ENCODE data around the gene CAMK2D. TPM values are rescaled to one million over a fixed set of nuclear protein-coding genes. Genes with fewer than 3 reads are reported as not detected.

Gene CAMK2D
- total RNA-seq, 1 experiment from 2014 or later = 9.0 TPM

- Mint-ChIP-seq H3K36me3 (ENCODE audit: insufficient read depth in 1 of 3, low read depth in 3 of 3) (peaks cover 7 to 16% (median 14%) of the 10 kb centered on the region in 3 experiments), H3K9me3 (peaks cover 8 to 11% of the 10 kb centered on the region in 2 experiments; a peak in 4 of 5 replicates), H3K4me1 (peaks cover 16 to 19% of the 10 kb centered on the region in 2 experiments), H3K27ac (no peak overlapping the region), H3K4me3 (no peak overlapping the region), H3K27me3 (ENCODE audit: low read depth) (no peaks in the 10 kb centered on the region; the same call in 1 of the 2 replicates)
- no peak overlapping the region for H2AK5ac ChIP-seq (ENCODE audit: insufficient read length, low read length)
- no peaks in the 10 kb centered on the region for H3K4me1 ChIP-seq (ENCODE audit: insufficient read depth, low read length)
- no peak overlapping the region for H3K23ac ChIP-seq (ENCODE audit: insufficient read length, low read depth, low read length)
- no peak overlapping the region for H4K5ac ChIP-seq (ENCODE audit: insufficient read length, low read depth, low read length)
- H3K14ac ChIP-seq (ENCODE audit: insufficient read depth, low read length) = no peak overlapping the region
- H2AFZ ChIP-seq (ENCODE audit: low read length) = no peak overlapping the region
- H4K20me1 ChIP-seq (ENCODE audit: control insufficient read depth, insufficient read depth, insufficient read length) = no peaks in the 10 kb centered on the region
- TF ChIP-seq CTCF (conservative IDR thresholded peaks at IDR 0.05) = no peak
- H4K91ac ChIP-seq (ENCODE audit: insufficient read length, low read depth, low read length) = no peak overlapping the region
- H3T11ph ChIP-seq (ENCODE audit: low read length) = no peak overlapping the region
- no peaks in the 10 kb centered on the region for H3K27me3 ChIP-seq (ENCODE audit: insufficient read depth, low read length)
- H3K27ac ChIP-seq (ENCODE audit: insufficient read length, low read depth, low read length) = no peak overlapping the region
- H2BK5ac ChIP-seq (ENCODE audit: insufficient read length, low read length) = no peak overlapping the region
- no peak overlapping the region for H3K4me2 ChIP-seq (ENCODE audit: insufficient read depth, insufficient read length, low read length)
- H2BK120ac ChIP-seq (ENCODE audit: low read depth, low read length, poor library complexity, severe bottlenecking) = no peak overlapping the region
- H3K4ac ChIP-seq (ENCODE audit: low read depth, low read length) = no peak overlapping the region
- no peak for DNase-seq
- H3K9me3 ChIP-seq (ENCODE audit: control insufficient read depth, low read depth, low read length) = peaks cover 6% of the 10 kb centered on the region
- no peak overlapping the region for H3K18ac ChIP-seq (ENCODE audit: insufficient read length, low read depth, low read length)
- H2BK12ac ChIP-seq (ENCODE audit: insufficient read length, low read depth, low read length) = no peak overlapping the region
- no peaks in the 10 kb centered on the region for H3K79me1 ChIP-seq (ENCODE audit: insufficient read depth, low read depth, low read length, poor library complexity, severe bottlenecking)
- H3K9ac ChIP-seq (ENCODE audit: extremely low read depth, insufficient read length, low read length) = no peak overlapping the region
- H2BK15ac ChIP-seq (ENCODE audit: low read depth, low read length) = no peak overlapping the region
- H2BK20ac ChIP-seq (ENCODE audit: low read depth, low read length, poor library complexity, severe bottlenecking) = no peak overlapping the region
- no peaks in the 10 kb centered on the region for H3K23me2 ChIP-seq (ENCODE audit: insufficient read length, low read depth, low read length, poor library complexity, severe bottlenecking)
- no peak overlapping the region for H3K56ac ChIP-seq (ENCODE audit: insufficient read length, low read depth, low read length)
- H4K8ac ChIP-seq (replicated peaks; ENCODE audit: insufficient read length, low read depth, low read length) = no peak overlapping the region
- H3K79me2 ChIP-seq (ENCODE audit: insufficient read depth, low read length) = no peaks in the 10 kb centered on the region
Observed at GRCh38 chr4:113474017-113474416, 287.5 kb downstream of the CAMK2D start.
